Activated naive CD8-positive, alpha-beta T cell (primary cell): ENCODE results near the gene TMPO.
"Not testable (repeated sequence)": the region's sequence is repeated elsewhere in the genome, so short reads cannot be mapped to it uniquely, and the experiment has no call there.

Experiments
- H3K27ac Mint-ChIP-seq: one replicate; pipeline ENCODE4 v1.8.0; 2021; ENCODE audit warnings: mixed read lengths
- H3K27me3 Mint-ChIP-seq: one replicate; pipeline ENCODE4 v1.8.0; 2021; ENCODE audit warnings: mixed read lengths
- H3K36me3 Mint-ChIP-seq: one replicate; pipeline ENCODE4 v1.8.0; 2021; ENCODE audit warnings: mixed read lengths
- H3K4me1 Mint-ChIP-seq: one replicate; pipeline ENCODE4 v1.8.0; 2021; ENCODE audit warnings: low read depth, mixed read lengths
- H3K4me3 Mint-ChIP-seq: one replicate; pipeline ENCODE4 v1.8.0; 2021; ENCODE audit warnings: mild to moderate bottlenecking, mixed read lengths
- H3K9me3 Mint-ChIP-seq: one replicate; pipeline ENCODE4 v1.8.0; 2021; ENCODE audit warnings: low read depth, mixed read lengths

TMPO gene, protein sequence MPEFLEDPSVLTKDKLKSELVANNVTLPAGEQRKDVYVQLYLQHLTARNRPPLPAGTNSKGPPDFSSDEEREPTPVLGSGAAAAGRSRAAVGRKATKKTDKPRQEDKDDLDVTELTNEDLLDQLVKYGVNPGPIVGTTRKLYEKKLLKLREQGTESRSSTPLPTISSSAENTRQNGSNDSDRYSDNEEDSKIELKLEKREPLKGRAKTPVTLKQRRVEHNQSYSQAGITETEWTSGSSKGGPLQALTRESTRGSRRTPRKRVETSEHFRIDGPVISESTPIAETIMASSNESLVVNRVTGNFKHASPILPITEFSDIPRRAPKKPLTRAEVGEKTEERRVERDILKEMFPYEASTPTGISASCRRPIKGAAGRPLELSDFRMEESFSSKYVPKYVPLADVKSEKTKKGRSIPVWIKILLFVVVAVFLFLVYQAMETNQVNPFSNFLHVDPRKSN

DNA sequence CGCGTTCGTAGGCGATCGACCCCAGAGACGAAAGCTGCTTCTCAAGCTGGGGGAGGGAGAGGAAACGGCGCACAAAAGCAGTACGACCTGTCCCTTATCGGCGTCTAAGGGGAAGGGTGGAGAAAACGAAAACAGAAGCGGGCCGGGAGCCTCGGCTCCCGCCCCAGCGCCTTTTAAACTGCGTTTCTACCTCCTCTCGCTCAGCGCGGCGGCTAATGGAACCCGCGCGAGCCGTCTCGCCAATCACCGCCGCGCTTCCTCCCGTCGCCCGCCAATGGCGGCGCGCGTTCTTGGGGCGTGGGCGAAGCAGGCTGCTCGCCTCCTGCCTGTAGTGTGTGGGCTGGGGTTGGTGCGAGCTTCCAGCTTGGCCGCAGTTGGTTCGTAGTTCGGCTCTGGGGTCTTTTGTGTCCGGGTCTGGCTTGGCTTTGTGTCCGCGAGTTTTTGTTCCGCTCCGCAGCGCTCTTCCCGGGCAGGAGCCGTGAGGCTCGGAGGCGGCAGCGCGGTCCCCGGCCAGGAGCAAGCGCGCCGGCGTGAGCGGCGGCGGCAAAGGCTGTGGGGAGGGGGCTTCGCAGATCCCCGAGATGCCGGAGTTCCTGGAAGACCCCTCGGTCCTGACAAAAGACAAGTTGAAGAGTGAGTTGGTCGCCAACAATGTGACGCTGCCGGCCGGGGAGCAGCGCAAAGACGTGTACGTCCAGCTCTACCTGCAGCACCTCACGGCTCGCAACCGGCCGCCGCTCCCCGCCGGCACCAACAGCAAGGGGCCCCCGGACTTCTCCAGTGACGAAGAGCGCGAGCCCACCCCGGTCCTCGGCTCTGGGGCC is at the start of gene TMPO:
TSS of gene TMPO (plus strand) at position 304 of the 824 bp plus-strand sequence. CDS start at position 582, 278 bp downstream.
- Mint-ChIP-seq H3K9me3 (no peaks in the 10 kb centered on the region), H3K36me3 (peaks cover 2% of the 10 kb centered on the region), H3K4me1 (peaks cover 47% of the 10 kb centered on the region), H3K27me3 (no peaks in the 10 kb centered on the region), H3K27ac (peak within 1 kb of the TSS; percentile 96), H3K4me3 (peak within 1 kb of the TSS; percentile 95)

DNA sequence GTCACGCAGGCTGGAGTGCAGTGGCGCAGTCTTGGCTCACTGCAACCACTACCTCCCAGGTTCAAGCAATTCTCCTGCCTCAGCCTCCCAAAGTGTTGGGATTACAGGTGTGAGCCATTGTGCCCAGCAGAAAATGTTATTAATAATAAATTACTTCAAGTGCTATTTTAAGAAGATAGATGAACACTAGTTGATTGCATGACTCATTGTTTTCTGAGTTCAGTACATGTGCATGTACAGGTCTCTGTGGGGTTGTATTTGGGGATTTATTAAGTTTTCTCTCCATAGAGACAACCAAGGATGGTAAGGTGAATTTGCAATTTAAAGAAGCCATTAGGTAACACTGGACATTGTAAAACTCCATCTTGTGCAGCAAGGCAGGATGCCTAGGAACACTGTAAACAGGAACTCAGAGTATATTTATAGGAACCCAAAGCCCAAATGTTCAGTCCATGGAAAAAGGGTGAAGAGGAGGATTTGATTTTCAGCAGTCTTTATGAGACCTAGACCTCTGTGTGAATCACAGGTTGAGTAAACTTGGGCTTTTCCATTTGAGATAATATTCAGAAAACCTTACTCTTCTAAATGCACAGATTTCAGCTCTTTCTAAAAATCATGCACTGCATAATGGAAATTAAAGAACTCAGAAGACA is 49.3 kb upstream of the TMPO start:
- H3K9me3 Mint-ChIP-seq = no peaks in the 10 kb centered on the region
- no peaks in the 10 kb centered on the region for H3K27me3 Mint-ChIP-seq

DNA sequence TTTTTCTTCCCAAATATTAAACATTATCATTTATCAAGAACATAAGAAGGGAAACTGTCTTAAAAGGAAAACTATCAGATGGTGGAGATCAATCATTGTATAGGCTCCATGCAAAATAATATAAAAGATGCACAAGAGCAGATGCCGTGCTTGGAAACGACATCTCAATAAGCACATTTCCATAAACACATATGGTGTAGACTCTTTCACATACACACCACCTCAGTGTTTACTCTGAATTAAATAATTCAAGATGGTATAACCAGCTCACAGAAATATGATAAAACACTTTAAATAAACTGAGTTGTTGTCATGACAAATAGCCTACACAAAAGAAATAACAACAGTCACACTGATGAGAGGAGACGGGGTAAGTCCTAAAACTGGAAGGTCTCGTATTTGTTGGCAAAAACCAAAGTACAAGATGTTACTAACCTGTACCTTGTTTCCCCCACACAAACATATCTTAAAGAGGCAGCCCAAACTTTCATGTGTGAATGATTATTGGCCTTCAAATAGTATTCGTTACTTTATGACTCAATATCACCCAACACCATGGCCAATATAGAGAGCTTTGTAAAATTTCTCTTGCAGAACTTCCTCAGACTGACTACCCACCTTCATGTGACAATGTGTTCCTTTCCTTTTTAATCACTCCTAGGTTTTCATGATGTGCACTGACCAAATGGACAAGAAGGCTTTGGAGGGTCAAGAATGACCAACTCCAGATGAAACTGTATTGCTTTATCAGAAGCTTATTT is 48.6 kb upstream of the TMPO start:
- no peaks in the 10 kb centered on the region for H3K27me3 Mint-ChIP-seq
- H3K27ac Mint-ChIP-seq = no peak overlapping the region
- H3K4me1 Mint-ChIP-seq = peaks cover 2% of the 10 kb centered on the region
- no peak overlapping the region for H3K4me3 Mint-ChIP-seq
- H3K36me3 Mint-ChIP-seq = no peaks in the 10 kb centered on the region
- H3K9me3 Mint-ChIP-seq = no peaks in the 10 kb centered on the region

More for the DNA sequence above, 49.3 kb upstream of the TMPO start:
- no peak overlapping the region for H3K4me3 Mint-ChIP-seq
- peaks cover 2% of the 10 kb centered on the region for H3K4me1 Mint-ChIP-seq
- no peak overlapping the region for H3K27ac Mint-ChIP-seq
- no peaks in the 10 kb centered on the region for H3K36me3 Mint-ChIP-seq

DNA sequence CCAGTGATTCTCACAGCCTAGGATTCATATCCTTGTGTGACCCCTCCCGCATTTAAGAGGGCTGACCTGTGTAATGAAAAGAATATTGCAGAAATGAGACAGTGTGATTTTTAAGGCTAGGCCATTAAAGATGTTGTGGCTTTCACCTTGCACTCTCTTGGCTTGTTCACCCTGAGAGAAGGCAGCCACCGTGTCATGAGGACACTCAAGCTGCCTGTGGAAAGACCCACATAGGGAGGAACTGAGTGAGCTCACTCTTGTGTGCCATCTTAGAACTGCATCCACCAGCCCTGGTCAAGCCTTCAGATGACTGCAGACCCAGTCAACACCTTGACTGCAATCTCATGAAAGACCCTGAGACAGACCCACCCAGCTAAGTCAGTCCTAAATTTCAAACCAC is 46.3 kb upstream of the TMPO start:
- Mint-ChIP-seq H3K9me3 (no peaks in the 10 kb centered on the region), H3K27me3 (peaks cover 5% of the 10 kb centered on the region), H3K4me3 (no peak overlapping the region), H3K4me1 (no peaks in the 10 kb centered on the region), H3K36me3 (peaks cover 3% of the 10 kb centered on the region), H3K27ac (no peak overlapping the region)

DNA sequence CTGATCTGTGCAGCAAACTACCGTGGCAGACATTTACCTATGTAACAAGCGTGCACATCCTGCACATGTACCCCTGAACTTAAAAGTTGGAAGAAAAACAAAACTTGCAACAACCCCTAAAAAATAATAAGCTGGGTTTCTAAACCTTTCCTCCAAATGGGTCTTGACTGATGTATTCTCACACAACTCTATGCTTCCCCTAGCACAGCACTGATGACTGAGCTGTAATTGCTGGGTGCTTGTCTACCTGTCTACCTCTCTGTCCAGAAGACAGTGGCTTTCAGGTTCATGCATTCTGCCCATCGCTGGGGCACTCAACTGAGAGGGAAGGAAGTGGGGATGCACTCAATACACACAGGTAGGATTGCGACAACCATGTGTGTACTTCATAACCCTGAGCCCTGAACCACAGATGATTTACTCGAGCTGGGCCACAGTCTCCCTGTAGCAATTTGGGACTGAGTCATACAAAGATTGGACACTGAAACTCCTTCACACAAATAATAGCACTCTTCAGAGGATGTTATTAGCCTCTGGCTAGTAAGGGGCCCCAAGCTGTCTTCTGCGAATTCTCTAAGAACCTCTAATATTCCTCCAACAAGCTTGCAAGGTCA is 44.8 kb upstream of the TMPO start:
- H3K4me3 Mint-ChIP-seq = no peak overlapping the region
- H3K9me3 Mint-ChIP-seq = no peaks in the 10 kb centered on the region
- peaks cover 5% of the 10 kb centered on the region for H3K27me3 Mint-ChIP-seq
- H3K4me1 Mint-ChIP-seq = no peaks in the 10 kb centered on the region
- H3K27ac Mint-ChIP-seq = no peak overlapping the region
- H3K36me3 Mint-ChIP-seq = peaks cover 3% of the 10 kb centered on the region

DNA sequence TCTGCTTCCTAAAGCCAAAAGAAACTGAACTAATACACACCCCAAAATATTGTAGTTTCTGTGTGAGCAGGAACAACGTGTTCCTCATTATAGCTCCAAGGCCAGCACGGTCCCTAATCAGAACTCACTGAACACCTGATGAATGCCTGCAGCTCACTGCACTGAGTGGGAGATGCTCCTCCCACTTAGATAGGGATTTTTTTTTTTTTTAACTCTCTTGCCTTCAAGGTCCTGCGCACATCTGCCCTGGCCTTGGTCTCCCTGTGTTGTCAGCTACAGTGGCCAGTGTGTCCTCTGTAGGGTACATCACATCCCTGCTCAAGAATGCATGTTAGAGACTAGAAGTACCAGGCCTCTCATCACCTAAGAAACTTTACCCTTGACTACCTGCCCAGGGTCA is 44.3 kb upstream of the TMPO start:
- Mint-ChIP-seq H3K27ac (no peak overlapping the region), H3K27me3 (peaks cover 5% of the 10 kb centered on the region), H3K4me1 (no peaks in the 10 kb centered on the region), H3K4me3 (no peak overlapping the region), H3K36me3 (peaks cover 3% of the 10 kb centered on the region), H3K9me3 (no peaks in the 10 kb centered on the region)

DNA sequence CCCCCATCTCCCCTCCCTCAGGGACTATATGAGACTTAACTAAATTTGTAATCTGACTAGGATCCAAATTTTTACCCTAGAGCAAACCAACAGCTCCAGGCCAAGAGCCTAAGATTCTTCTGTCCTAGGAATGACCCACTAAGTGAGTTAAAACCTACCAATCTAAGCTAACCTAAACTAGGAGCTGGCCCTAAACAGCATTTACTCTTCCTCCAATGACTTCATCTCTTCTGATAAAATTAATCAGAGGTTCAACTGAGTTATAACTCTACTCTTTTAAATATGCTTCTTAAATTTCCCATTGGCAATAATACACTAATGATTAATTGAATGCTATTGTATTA is 39.9 kb upstream of the TMPO start:
- peaks cover 5% of the 10 kb centered on the region for H3K27me3 Mint-ChIP-seq
- H3K27ac Mint-ChIP-seq = no peak overlapping the region
- no peaks in the 10 kb centered on the region for H3K4me1 Mint-ChIP-seq
- H3K9me3 Mint-ChIP-seq = no peaks in the 10 kb centered on the region
- no peak overlapping the region for H3K4me3 Mint-ChIP-seq
- peaks cover 3% of the 10 kb centered on the region for H3K36me3 Mint-ChIP-seq

DNA sequence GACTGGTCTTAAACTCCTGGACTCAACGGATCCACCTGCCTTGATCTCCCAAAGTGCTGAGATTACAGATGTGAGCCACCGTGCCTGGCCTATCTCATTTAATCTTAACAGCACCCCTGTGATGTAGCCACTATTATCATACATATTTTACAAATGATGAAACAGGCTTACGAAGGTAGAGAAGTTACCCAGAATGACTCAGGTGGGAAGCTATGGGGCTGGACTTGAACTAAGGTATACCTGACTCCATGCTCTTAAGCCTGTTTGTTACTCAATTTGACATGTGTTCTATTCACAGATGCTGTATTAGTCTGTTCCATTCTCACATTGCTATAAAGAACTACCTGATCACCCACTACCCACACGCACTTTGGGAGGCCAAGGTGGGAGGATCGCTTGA is 36.8 kb upstream of the TMPO start:
- no peaks in the 10 kb centered on the region for H3K9me3 Mint-ChIP-seq
- peaks cover 7% of the 10 kb centered on the region for H3K36me3 Mint-ChIP-seq
- peaks cover 2% of the 10 kb centered on the region for H3K27me3 Mint-ChIP-seq
- no peaks in the 10 kb centered on the region for H3K4me1 Mint-ChIP-seq
- no peak overlapping the region for H3K4me3 Mint-ChIP-seq
- no peak overlapping the region for H3K27ac Mint-ChIP-seq

DNA sequence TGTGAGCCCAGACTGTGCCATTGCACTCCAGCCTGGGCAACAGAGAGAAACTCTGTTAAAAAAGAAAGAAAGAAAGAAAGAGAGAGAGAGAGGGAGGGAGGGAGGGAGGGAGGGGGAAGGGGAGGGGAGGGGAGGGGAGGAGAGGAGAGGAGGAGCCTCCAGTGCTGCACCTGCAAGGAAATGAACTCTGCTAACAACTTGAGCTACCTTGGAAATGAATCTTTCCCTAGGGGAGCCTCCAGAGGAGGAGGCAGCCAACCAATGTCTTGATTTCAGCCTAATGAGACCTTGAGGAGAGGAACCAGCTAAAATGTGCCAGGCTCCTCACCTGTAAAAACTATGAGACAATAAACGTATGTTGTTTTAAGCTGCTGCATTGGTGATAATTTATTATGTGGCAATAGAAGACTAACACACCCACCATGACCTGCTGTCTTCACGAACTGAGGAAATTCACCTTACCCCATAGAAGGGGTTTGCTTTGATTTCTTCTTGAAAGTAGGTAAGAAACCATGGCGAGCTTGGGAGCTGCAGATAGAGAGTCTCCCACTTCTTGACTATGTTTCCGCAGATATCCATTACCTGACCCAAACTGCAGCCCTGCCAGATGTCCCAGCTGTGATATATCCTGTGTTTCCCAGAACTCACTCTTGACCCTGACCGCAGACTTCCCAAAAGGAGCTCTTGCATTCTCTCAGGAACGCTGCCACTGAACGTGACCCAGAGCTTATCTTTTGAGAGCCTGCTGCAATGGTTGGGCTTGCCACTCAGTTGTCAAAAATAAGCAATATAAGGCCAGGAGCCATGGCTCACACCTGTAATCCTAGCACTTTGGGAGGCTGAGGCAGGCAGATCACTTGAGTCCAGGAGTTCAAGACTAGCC is 31.5 kb upstream of the TMPO start:
- no peaks in the 10 kb centered on the region for H3K4me1 Mint-ChIP-seq
- H3K27ac Mint-ChIP-seq = no peak overlapping the region
- H3K27me3 Mint-ChIP-seq = no peaks in the 10 kb centered on the region
- peaks cover 5% of the 10 kb centered on the region for H3K36me3 Mint-ChIP-seq
- H3K9me3 Mint-ChIP-seq = no peaks in the 10 kb centered on the region
- H3K4me3 Mint-ChIP-seq = no peak overlapping the region

DNA sequence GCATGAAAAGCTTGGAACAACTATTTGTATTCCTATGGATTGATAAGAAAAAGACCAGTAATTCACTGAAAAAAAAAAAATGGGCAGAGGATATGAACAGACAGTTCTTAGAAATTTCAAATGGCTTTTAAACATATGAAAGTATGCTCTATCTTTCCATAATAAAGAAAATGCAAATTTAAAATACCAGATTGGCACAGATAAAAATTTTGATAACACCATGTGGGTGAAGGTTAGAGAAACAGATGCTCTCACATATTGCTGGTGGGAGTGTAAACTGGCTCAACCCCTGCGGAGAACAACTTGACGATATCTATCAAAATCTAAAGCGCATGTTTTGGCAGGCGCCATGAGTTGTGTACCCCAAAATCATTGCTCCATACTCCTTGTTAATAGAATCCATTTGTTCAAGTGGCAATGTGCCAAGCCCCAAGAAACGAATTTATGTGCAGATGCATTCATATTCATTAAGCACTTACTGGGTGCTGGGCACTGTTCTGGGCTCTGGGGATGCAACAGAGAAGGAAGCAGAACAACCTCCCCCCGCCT is 29.5 kb upstream of the TMPO start:
- Mint-ChIP-seq H3K4me3 (no peak overlapping the region), H3K9me3 (no peaks in the 10 kb centered on the region)

DNA sequence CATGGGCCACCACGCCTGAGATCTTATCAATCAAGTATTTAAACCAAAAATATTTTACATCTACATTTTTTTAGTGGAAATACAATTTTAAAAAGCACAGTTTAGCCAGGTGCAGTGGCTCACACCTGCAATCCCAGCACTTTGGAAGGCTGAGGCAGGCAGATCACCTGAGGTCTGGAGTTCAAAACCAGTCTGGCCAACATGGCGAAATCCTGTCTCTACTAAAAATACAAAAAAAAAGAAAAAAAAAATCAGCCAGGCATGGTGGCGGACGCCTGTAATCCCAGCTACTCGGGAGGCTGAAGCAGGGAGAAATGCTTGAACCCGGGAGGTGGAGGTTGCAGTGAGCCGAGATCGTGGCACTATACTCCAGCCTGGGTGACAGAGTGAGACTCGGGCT is 27.0 kb upstream of the TMPO start:
- H3K27me3 Mint-ChIP-seq, H3K4me3 Mint-ChIP-seq, H3K9me3 Mint-ChIP-seq, H3K36me3 Mint-ChIP-seq, H3K4me1 Mint-ChIP-seq, H3K27ac Mint-ChIP-seq: not testable (repeated sequence)

More for the DNA sequence above, 29.5 kb upstream of the TMPO start:
- Mint-ChIP-seq H3K27me3 (no peaks in the 10 kb centered on the region), H3K4me1 (peaks cover 1% of the 10 kb centered on the region), H3K36me3 (peaks cover 5% of the 10 kb centered on the region), H3K27ac (no peak overlapping the region)

DNA sequence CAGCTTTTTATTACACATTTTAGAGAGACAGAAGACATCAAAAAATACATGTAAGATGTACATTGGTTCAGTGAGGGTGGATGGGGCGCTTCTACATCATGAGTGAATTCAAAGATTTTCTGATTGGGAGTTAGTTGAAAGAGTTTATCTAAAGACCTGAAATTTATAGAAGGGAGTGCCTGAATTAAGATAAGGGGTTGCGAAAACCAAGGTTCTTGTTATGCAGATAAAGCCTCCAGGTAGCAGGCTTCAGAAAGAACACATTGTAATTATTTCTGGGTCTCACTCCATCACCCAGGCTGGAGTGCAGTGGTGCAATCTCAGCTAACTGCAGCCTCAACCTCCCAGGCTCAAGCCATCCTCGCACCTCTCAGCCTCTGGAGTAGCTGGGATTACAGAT is 26.2 kb upstream of the TMPO start:
- H3K27ac Mint-ChIP-seq = no peak overlapping the region

More for the DNA sequence above, 26.2 kb upstream of the TMPO start:
- H3K9me3 Mint-ChIP-seq = no peaks in the 10 kb centered on the region
- no peaks in the 10 kb centered on the region for H3K36me3 Mint-ChIP-seq
- peaks cover 5% of the 10 kb centered on the region for H3K4me1 Mint-ChIP-seq
- no peak overlapping the region for H3K4me3 Mint-ChIP-seq
- H3K27me3 Mint-ChIP-seq = no peaks in the 10 kb centered on the region
